H9 (cell line): ENCODE measurements around the gene SLX4IP. TPM values are rescaled to one million over a fixed set of nuclear protein-coding genes. Genes with fewer than 3 reads are reported as not detected.

Source experiments
- DNase-seq: peaks from one replicate; pipeline ENCODE4 v3.0.0-alpha.2; 2017
- H2AFZ ChIP-seq: one replicate; pipeline ENCODE4 v1.6.1; 2013; ENCODE audit warnings: mild to moderate bottlenecking, low read length, control low read depth, moderate library complexity
- H2AK5ac ChIP-seq: 2 replicates; pipeline ENCODE4 v1.6.1; 2013; ENCODE audit warnings: low read length, control low read depth, mixed read lengths; ENCODE audit not compliant: insufficient read length
- H2BK120ac ChIP-seq: one replicate; pipeline ENCODE4 v1.6.1; 2013; ENCODE audit warnings: low read depth, mild to moderate bottlenecking, low read length, control low read depth, inconsistent platforms; ENCODE audit not compliant: poor library complexity, severe bottlenecking
- H2BK12ac ChIP-seq: 2 replicates; pipeline ENCODE4 v1.6.1; 2013; ENCODE audit warnings: low read length, control low read depth, mixed read lengths, low read depth; ENCODE audit not compliant: insufficient read length
- H2BK15ac ChIP-seq: 2 replicates; pipeline ENCODE4 v1.6.1; 2013; ENCODE audit warnings: low read depth, low read length, control low read depth
- H2BK20ac ChIP-seq: one replicate; pipeline ENCODE4 v1.6.1; 2013; ENCODE audit warnings: low read depth, mild to moderate bottlenecking, low read length, control low read depth, inconsistent platforms; ENCODE audit not compliant: poor library complexity, severe bottlenecking
- H2BK5ac ChIP-seq: 2 replicates; pipeline ENCODE4 v1.6.1; 2013; ENCODE audit warnings: low read length, control low read depth, mixed read lengths; ENCODE audit not compliant: insufficient read length
- H3K14ac ChIP-seq: 2 replicates; pipeline ENCODE4 v1.6.1; 2013; ENCODE audit warnings: low read length, control low read depth; ENCODE audit not compliant: insufficient read depth
- H3K18ac ChIP-seq: 2 replicates; pipeline ENCODE4 v1.6.1; 2013; ENCODE audit warnings: low read depth, mild to moderate bottlenecking, mixed read lengths, low read length, control low read depth; ENCODE audit not compliant: insufficient read length
- H3K23ac ChIP-seq: 2 replicates; pipeline ENCODE4 v1.6.1; 2013; ENCODE audit warnings: low read length, control low read depth, mixed read lengths, low read depth; ENCODE audit not compliant: insufficient read length
- H3K23me2 ChIP-seq: 2 replicates; pipeline ENCODE4 v1.6.1; 2013; ENCODE audit warnings: low read depth, mild to moderate bottlenecking, mixed read lengths, low read length, control low read depth; ENCODE audit not compliant: insufficient read length, poor library complexity, severe bottlenecking
- H3K27ac ChIP-seq: 2 replicates; pipeline ENCODE4 v1.5.1; 2013; ENCODE audit warnings: low read length, control low read depth, mixed read lengths, low read depth; ENCODE audit not compliant: insufficient read length
- H3K27me3 ChIP-seq: 2 replicates; pipeline ENCODE4 v1.6.1; 2013; ENCODE audit warnings: low read length, control low read depth, inconsistent platforms; ENCODE audit not compliant: insufficient read depth
- H3K4ac ChIP-seq: 2 replicates; pipeline ENCODE4 v1.6.1; 2013; ENCODE audit warnings: low read depth, mild to moderate bottlenecking, control low read depth, inconsistent platforms, low read length, moderate library complexity
- H3K4me1 ChIP-seq: 2 replicates; pipeline ENCODE4 v1.6.1; 2013; ENCODE audit warnings: low read length, control low read depth, inconsistent platforms; ENCODE audit not compliant: insufficient read depth
- H3K4me2 ChIP-seq: 2 replicates; pipeline ENCODE4 v1.6.1; 2013; ENCODE audit warnings: low read length, control low read depth, mixed read lengths; ENCODE audit not compliant: insufficient read length, insufficient read depth
- H3K56ac ChIP-seq: 2 replicates; pipeline ENCODE4 v1.6.1; 2013; ENCODE audit warnings: low read depth, mild to moderate bottlenecking, mixed read lengths, low read length, control low read depth; ENCODE audit not compliant: insufficient read length
- H3K79me1 ChIP-seq: 2 replicates; pipeline ENCODE4 v1.6.1; 2013; ENCODE audit warnings: low read depth, mild to moderate bottlenecking, moderate library complexity, low read length, control low read depth, inconsistent platforms; ENCODE audit not compliant: insufficient read depth, poor library complexity, severe bottlenecking
- H3K79me2 ChIP-seq: 2 replicates; pipeline ENCODE4 v1.6.1; 2013; ENCODE audit warnings: low read length, control low read depth, inconsistent platforms; ENCODE audit not compliant: insufficient read depth
- H3K9ac ChIP-seq: 2 replicates; pipeline ENCODE4 v1.6.1; 2013; ENCODE audit warnings: low read length, control low read depth, mixed read lengths; ENCODE audit not compliant: insufficient read length; ENCODE audit errors: extremely low read depth
- H3K9me3 ChIP-seq: one replicate; pipeline ENCODE4 v1.6.1; 2013; ENCODE audit warnings: low read depth, low read length, inconsistent platforms; ENCODE audit not compliant: control insufficient read depth
- H3T11ph ChIP-seq: one replicate; pipeline ENCODE4 v1.6.1; 2013; ENCODE audit warnings: mild to moderate bottlenecking, low read length, control low read depth, inconsistent platforms
- H4K20me1 ChIP-seq: one replicate; pipeline ENCODE4 v1.6.1; 2013; ENCODE audit not compliant: control insufficient read depth, insufficient read length, insufficient read depth
- H4K5ac ChIP-seq: 2 replicates; pipeline ENCODE4 v1.6.1; 2013; ENCODE audit warnings: low read depth, mild to moderate bottlenecking, mixed read lengths, low read length, control low read depth; ENCODE audit not compliant: insufficient read length
- H4K8ac ChIP-seq: replicated peaks from 2 replicates; pipeline ENCODE4 v1.6.1; 2013; ENCODE audit warnings: low read length, control low read depth, mixed read lengths, low read depth; ENCODE audit not compliant: insufficient read length
- H4K91ac ChIP-seq: 2 replicates; pipeline ENCODE4 v1.6.1; 2013; ENCODE audit warnings: low read depth, mild to moderate bottlenecking, moderate library complexity, mixed read lengths, low read length, control low read depth; ENCODE audit not compliant: insufficient read length
- H3K27ac Mint-ChIP-seq, 3 experiments: 2 replicates in 2 of 3; 3 replicates in 1 of 3; pipeline ENCODE4 v1.8.0; 2020 to 2021; ENCODE audit warnings: mixed read lengths in 3 of 3, mild to moderate bottlenecking in 1 of 3, moderate library complexity in 1 of 3
- H3K27me3 Mint-ChIP-seq: 2 replicates; pipeline ENCODE4 v1.8.0; 2021; ENCODE audit warnings: low read depth, mild to moderate bottlenecking, moderate library complexity, mixed read lengths
- H3K36me3 Mint-ChIP-seq, 3 experiments: 2 replicates in 2 of 3; 3 replicates in 1 of 3; pipeline ENCODE4 v1.8.0; 2020 to 2021; ENCODE audit warnings: low read depth in 3 of 3, mixed read lengths in 3 of 3; ENCODE audit not compliant: insufficient read depth in 1 of 3
- H3K4me1 Mint-ChIP-seq, 2 experiments: 2 replicates each; pipeline ENCODE4 v1.8.0; 2020; ENCODE audit warnings: mixed read lengths in 2 of 2
- H3K4me3 Mint-ChIP-seq, 2 experiments: 2 replicates in 1 of 2; 3 replicates in 1 of 2; pipeline ENCODE4 v1.8.0; 2020 to 2021; ENCODE audit warnings: mild to moderate bottlenecking in 2 of 2, mixed read lengths in 2 of 2, moderate library complexity in 1 of 2
- H3K9me3 Mint-ChIP-seq, 2 experiments: 2 replicates in 1 of 2; 3 replicates in 1 of 2; pipeline ENCODE4 v1.8.0; 2020; ENCODE audit warnings: mild to moderate bottlenecking in 2 of 2, mixed read lengths in 2 of 2, moderate library complexity in 1 of 2
- WGBS: extraction: QIAGEN DNeasy Blood & Tissue Kit; methylation state at CpG from one replicate; pipeline ENCODE4 v1.1.7; 2013; ENCODE audit warnings: missing lambda C conversion rate, low lambda C conversion rate, mixed read lengths; ENCODE audit not compliant: insufficient read length; ENCODE audit errors: extremely low coverage; 5-methylcytosine and 5-hydroxymethylcytosine counted together
- total RNA-seq: library from RNA; stranded (reverse); gene quantifications from 2 replicates; pipeline ENCODE4 v1.2.1, GENCODE V29; 2021
- TF ChIP-seq, protein P1 (sequence below): fragments of 200-600 bp; sonication (generic); conservative IDR thresholded peaks from 3 replicates; pipeline ENCODE4 v1.8.0; 2021; ENCODE audit warnings: antibody characterized with exemption, mild to moderate bottlenecking

SLX4IP gene
- total RNA-seq, 1 experiment from 2014 or later = 7.9 TPM

DNA sequence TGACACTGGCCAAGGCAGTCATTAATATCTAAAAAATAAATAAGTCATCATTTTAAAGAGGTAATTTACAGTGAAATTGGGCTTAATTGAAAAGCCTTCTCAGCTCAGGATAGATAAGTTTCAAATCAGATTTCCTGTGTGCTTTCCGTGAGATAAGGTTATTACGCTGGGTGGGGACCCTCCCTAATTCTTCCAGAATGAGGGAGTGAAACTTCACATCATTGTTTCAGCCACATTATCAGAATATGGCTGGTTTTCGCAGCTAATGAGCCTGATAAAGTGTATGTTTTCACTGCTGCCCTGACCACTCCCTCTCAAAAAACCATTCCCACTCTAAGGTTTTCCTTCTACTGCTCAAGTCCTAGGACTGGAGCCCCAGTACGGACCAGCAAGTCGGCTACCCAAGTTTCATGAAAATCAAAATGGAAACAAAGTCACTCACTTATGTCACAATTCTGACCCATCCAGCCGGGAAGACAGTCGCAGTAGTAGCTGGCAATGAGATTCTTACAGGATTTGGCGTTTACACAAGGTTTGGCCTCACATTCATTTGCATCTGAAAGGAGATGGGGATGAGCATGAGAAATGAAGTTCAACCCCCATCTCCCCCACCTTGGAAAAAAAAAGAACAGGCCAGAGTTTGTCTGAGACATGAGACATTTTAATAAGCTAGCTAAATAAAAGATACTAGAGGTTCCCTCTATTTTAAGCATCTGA, 214.1 kb downstream of the SLX4IP start:
- H2BK5ac ChIP-seq = no peak overlapping the region
- no peak overlapping the region for H3K56ac ChIP-seq
- TF ChIP-seq, protein P1, sequence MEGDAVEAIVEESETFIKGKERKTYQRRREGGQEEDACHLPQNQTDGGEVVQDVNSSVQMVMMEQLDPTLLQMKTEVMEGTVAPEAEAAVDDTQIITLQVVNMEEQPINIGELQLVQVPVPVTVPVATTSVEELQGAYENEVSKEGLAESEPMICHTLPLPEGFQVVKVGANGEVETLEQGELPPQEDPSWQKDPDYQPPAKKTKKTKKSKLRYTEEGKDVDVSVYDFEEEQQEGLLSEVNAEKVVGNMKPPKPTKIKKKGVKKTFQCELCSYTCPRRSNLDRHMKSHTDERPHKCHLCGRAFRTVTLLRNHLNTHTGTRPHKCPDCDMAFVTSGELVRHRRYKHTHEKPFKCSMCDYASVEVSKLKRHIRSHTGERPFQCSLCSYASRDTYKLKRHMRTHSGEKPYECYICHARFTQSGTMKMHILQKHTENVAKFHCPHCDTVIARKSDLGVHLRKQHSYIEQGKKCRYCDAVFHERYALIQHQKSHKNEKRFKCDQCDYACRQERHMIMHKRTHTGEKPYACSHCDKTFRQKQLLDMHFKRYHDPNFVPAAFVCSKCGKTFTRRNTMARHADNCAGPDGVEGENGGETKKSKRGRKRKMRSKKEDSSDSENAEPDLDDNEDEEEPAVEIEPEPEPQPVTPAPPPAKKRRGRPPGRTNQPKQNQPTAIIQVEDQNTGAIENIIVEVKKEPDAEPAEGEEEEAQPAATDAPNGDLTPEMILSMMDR = no peak
- no peaks in the 10 kb centered on the region for H3K23me2 ChIP-seq
- H3K36me3 Mint-ChIP-seq = peaks cover 47 to 93% (median 79%) of the 10 kb centered on the region in 3 experiments
- H2AFZ ChIP-seq = no peak overlapping the region
- H3K79me1 ChIP-seq = peaks cover 4% of the 10 kb centered on the region
- no peak overlapping the region for H4K8ac ChIP-seq
- no peak overlapping the region for H3K14ac ChIP-seq
- H3K27me3 Mint-ChIP-seq = no peaks in the 10 kb centered on the region; the same call in 1 of the 2 replicates
- no peak overlapping the region for H3K23ac ChIP-seq
- no peak overlapping the region for H4K91ac ChIP-seq
- no peaks in the 10 kb centered on the region for H4K20me1 ChIP-seq
- peak overlapping the region; percentile 32 to 98 (median 88); a peak in 6 of 7 replicates for H3K27ac Mint-ChIP-seq
- no peak overlapping the region for H2AK5ac ChIP-seq
- no peak overlapping the region for H2BK12ac ChIP-seq
- H4K5ac ChIP-seq = no peak overlapping the region
- no peak overlapping the region for H3K4me2 ChIP-seq
- peaks cover 60 to 69% of the 10 kb centered on the region in 2 experiments for H3K4me1 Mint-ChIP-seq
- H3K27ac ChIP-seq = no peak overlapping the region
- H3K27me3 ChIP-seq = no peaks in the 10 kb centered on the region
- H3T11ph ChIP-seq = no peak overlapping the region
- H3K4ac ChIP-seq = no peak overlapping the region
- H3K9ac ChIP-seq = no peak overlapping the region
- no peak overlapping the region for H3K18ac ChIP-seq
- H3K9me3 Mint-ChIP-seq = no peaks in the 10 kb centered on the region
- H3K4me1 ChIP-seq = peaks cover 16% of the 10 kb centered on the region; the same call in 1 of the 2 replicates
- no peaks in the 10 kb centered on the region for H3K9me3 ChIP-seq
- H2BK15ac ChIP-seq = no peak overlapping the region
- no peak overlapping the region for H2BK20ac ChIP-seq
- no peak for DNase-seq
- H3K4me3 Mint-ChIP-seq = peak overlapping the region; percentile 16 to 55; a peak in 2 of 5 replicates
- H2BK120ac ChIP-seq = no peak overlapping the region
- WGBS = no CpG with 5 or more reads among the region's 8 CpGs
- H3K79me2 ChIP-seq = no peaks in the 10 kb centered on the region
